Measurements from ENCODE around the gene RIPOR2.
"Not testable (repeated sequence)": the region's sequence is repeated elsewhere in the genome, so short reads cannot be mapped to it uniquely, and the experiment has no call there.

The RIPOR2 gene

DNA sequence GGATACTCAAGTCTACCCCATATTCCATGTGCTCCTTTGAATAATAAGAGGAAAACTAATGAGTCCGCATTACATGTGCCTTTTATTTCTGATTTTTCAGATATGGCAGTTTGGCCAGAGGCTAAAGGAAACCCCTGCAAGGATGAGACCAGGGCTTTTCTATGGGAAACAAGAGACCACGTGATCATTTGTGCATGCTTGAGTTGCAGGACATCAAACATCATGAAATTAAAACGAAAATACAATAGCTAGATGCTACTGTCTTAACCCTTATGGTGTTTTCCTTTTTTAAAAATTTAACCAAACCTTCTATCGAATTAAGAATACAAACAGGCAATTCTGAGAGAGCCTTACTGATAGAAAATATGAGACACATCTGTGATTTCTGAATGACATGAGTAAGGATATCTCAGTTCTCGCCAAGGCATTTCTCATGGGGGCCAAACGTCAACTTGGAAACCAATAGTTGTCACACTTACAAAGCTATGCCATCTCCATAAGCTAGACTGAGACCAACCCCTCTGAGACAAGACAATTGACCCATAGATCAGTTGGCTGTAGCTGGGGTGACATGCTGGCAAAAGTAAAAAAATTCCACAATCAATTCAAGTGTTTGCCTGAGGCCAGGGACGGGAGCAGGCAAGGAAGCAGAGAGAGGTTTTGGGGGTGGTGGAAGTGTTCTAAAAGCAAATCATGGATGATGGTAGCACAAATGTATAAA is 52.8 kb downstream of the RIPOR2 start:
- in situ Hi-C loops (cut with HindIII; ENCODE audit: low sequenced_read_pairs) = no loop called here
- TF ChIP-seq, protein P1, sequence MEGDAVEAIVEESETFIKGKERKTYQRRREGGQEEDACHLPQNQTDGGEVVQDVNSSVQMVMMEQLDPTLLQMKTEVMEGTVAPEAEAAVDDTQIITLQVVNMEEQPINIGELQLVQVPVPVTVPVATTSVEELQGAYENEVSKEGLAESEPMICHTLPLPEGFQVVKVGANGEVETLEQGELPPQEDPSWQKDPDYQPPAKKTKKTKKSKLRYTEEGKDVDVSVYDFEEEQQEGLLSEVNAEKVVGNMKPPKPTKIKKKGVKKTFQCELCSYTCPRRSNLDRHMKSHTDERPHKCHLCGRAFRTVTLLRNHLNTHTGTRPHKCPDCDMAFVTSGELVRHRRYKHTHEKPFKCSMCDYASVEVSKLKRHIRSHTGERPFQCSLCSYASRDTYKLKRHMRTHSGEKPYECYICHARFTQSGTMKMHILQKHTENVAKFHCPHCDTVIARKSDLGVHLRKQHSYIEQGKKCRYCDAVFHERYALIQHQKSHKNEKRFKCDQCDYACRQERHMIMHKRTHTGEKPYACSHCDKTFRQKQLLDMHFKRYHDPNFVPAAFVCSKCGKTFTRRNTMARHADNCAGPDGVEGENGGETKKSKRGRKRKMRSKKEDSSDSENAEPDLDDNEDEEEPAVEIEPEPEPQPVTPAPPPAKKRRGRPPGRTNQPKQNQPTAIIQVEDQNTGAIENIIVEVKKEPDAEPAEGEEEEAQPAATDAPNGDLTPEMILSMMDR (IDR thresholded peaks at IDR 0.05; ENCODE audit: low read depth, low read length) = no peak
- no peak for DNase-seq (ENCODE audit: low read depth, low spot score)
- H3K4me3 ChIP-seq (ENCODE audit: low read depth, low read length) = no peak overlapping the region

DNA sequence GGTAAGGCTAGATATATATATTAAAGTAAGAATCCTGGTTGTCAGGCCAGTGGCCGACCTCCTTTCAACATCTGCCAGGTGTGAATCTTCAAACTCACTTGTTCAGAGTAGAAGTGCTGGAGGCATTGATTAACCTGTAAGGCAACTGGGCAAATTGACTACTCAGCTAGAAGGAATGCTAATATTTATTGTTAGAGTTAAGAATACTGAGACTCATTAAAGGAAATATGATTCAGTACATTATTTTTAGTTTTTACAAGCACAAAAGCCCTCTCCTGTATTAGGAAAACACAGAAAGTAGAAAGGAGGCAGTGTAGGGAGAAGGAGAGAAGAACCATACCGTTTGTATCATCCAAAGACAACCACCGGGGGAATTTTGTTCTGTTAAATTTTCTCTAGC is 53.5 kb downstream of the RIPOR2 start:
- DNase-seq (ENCODE audit: low read depth, low spot score) = no peak
- TF ChIP-seq, protein P1 (IDR thresholded peaks at IDR 0.05; ENCODE audit: low read depth, low read length) = no peak
- in situ Hi-C loops (cut with HindIII; ENCODE audit: low sequenced_read_pairs) = no loop called here
- H3K4me3 ChIP-seq (ENCODE audit: low read depth, low read length) = no peak overlapping the region

DNA sequence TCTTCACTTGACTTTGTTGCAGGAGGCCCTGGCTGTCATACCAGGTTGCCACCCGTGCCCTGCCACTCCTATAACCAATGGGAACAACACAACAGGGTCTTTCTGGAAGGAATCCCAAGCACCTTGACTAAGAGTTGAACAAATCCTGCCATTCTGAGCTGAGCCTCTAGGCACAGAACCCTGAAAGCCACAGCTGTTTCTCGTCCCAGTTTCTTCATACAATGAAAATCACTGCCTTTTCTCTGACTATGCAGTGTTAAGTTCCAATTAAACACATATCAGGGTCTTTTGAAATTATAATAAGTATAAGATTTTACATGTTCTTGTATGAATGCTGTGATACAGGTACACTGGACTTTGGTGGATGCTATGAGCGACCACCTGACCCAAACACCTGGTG is 54.4 kb downstream of the RIPOR2 start:
- in situ Hi-C loops (cut with HindIII; ENCODE audit: low sequenced_read_pairs) = no loop called here
- H3K4me3 ChIP-seq (ENCODE audit: low read depth, low read length) = no peak overlapping the region
- no peak for DNase-seq (ENCODE audit: low read depth, low spot score)
- TF ChIP-seq, protein P1 (IDR thresholded peaks at IDR 0.05; ENCODE audit: low read depth, low read length) = no peak

DNA sequence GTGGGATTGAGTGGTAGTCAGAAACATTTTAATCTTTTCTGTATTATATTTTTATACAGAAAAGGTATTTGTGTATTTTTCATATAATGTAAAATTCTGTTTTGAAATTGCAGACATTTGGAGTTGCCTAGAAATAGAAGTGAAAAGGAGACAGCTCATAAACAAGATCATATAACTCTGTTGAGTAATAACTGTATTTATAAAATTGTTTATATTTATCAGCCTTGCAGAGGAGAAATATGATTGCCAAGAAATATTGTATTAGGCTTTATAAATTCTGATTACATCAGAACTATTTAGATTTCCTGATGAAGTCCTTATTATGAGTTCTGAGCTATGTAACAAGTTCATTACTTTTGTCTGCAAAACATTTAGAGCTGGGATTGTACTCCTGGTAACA is 55.3 kb downstream of the RIPOR2 start:
- TF ChIP-seq, protein P1 (IDR thresholded peaks at IDR 0.05; ENCODE audit: low read depth, low read length) = no peak
- in situ Hi-C loops (cut with HindIII; ENCODE audit: low sequenced_read_pairs) = no loop called here
- no peak for DNase-seq (ENCODE audit: low read depth, low spot score)
- no peak overlapping the region for H3K4me3 ChIP-seq (ENCODE audit: low read depth, low read length)

DNA sequence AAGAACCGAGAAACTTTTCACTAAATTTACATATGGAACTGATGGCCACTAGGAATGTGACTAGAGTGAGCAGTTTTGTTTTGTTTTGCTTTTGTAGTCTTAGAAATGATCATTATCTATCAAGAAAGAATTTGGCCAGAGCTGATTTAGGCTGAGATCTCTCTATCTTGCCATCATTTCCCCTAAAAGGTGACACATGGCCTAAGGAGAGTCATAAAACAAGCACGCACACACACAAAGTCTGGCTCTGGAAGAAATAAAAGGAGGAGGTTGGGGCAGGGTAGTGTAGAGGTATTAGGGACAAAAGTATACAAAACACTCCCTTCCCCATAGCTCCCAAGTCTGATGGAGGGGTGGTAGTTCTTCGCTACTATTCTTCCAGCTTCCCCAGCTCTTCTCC is 56.4 kb downstream of the RIPOR2 start:
- TF ChIP-seq, protein P1 (IDR thresholded peaks at IDR 0.05; ENCODE audit: low read depth, low read length) = no peak
- in situ Hi-C loops (cut with HindIII; ENCODE audit: low sequenced_read_pairs) = no loop called here
- DNase-seq (ENCODE audit: low read depth, low spot score) = no peak
- H3K4me3 ChIP-seq (ENCODE audit: low read depth, low read length) = no peak overlapping the region

DNA sequence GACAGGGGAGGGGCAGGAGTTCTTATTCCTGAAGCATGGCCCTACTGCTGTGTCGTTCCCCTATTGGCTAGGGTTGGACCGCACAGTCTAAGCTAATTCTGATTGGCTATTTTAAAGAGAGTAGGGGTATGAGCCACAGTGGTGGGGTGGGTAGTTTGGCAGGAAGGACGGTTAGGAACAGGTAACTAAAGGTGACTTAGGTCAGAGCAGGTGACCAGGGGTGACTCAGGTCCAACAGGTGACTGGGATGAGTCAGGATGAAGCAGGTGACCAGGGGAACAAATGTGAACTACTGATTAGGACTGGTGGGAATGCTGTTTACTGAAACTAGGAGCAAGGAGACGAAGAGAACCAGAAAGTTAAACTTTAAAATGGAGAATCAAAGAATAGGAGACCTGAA is 58.0 kb downstream of the RIPOR2 start:
- in situ Hi-C loops (cut with HindIII; ENCODE audit: low sequenced_read_pairs); H3K4me3 ChIP-seq (ENCODE audit: low read depth, low read length); DNase-seq (ENCODE audit: low read depth, low spot score): not testable (repeated sequence)

DNA sequence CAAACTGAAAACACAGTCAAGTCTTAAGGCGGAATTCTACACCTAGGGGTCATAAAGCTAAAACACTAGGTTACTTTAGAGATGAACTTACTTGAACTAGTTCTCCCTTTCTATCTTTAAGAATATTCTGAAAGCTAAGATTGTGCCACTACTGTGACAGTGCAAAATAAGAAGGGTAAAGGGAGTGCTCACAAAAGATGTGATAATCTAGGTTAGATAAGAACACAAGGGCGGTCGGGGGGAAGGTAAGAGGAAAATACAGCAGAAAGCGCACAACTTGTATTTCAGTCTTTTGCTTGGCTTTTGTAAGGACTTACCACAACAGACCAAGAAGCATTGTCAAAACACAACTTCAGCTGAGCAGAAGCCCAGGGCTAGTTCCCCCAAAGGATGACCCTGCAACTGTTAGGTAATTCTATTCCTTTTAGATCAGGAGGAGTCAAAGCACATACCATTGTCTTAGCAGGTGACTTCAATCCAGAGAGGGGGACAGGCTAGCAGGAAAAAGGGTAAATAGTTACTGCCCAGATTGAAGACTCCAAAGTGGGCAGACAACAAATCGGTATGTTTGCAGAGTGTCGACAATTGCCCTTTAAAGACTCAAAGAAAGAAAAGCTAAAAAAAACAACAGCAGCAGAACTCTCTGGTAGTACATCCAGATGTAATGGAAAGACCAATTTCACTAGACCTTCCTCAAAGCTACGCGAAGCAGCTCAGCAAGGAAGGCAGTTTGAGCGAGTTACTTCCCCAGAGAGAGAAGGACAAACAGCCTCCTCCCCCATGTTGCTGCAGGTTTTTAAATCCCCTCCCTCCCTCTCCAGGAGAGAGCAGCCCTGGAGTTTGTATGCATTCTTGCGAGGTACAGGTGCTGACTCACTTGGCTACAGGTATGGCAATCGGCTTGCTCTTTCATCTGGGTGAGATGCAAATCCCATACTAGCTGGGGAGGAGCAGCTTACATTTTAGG is 59.0 kb downstream of the RIPOR2 start:
- no peak overlapping the region for H3K4me3 ChIP-seq (ENCODE audit: low read depth, low read length)
- TF ChIP-seq, protein P1 (IDR thresholded peaks at IDR 0.05; ENCODE audit: low read depth, low read length) = no peak
- DNase-seq (ENCODE audit: low read depth, low spot score) = no peak
- in situ Hi-C loops (cut with HindIII; ENCODE audit: low sequenced_read_pairs) = no loop called here

Data from astrocyte of the spinal cord (primary cell).